Colonic mucosa (tissue), 4 donors: Measurements from ENCODE around the gene NALCN. TPM values are rescaled to one million over a fixed set of nuclear protein-coding genes. Genes with fewer than 3 reads are reported as not detected.

Experiments used
- DNase-seq: peaks from one replicate; pipeline ENCODE4 v3.0.0-alpha.2; 2020
- H3K27ac ChIP-seq: fragments of 200-600 bp; one replicate; pipeline ENCODE4 v1.8.0; 2021
- H3K27me3 ChIP-seq: fragments of 200-600 bp; one replicate; pipeline ENCODE4 v1.8.0; 2021
- H3K36me3 ChIP-seq: fragments of 200-600 bp; one replicate; pipeline ENCODE4 v1.8.0; 2021
- H3K4me1 ChIP-seq: fragments of 200-600 bp; one replicate; pipeline ENCODE4 v1.8.0; 2021; ENCODE audit warnings: mild to moderate bottlenecking
- H3K4me3 ChIP-seq: fragments of 200-600 bp; one replicate; pipeline ENCODE4 v1.8.0; 2021
- H3K9ac ChIP-seq, 2 donors: one replicate each; pipeline ENCODE4 v1.7.0; 2013; ENCODE audit warnings: control low read depth in 2 of 2, low read depth in 2 of 2, low read length in 2 of 2
- H3K9me3 ChIP-seq: fragments of 200-600 bp; one replicate; pipeline ENCODE4 v1.8.0; 2021
- intact Hi-C: fragments of 100-400 bp; cut with DNase I; formaldehyde crosslinking; loops from one replicate; pipeline ENCODE4 v1.14.1; 2022
- total RNA-seq, 2 donors: library from RNA; stranded (reverse); fragmentation: NEBNext Ultra II Directional in 1 of 2; extraction: Animal tissue kit (Norgen Biotek cat#: 25700) in 1 of 2; gene quantifications; one replicate each; pipeline ENCODE4 v1.2.1, GENCODE V29; 2021
- TF ChIP-seq, protein P1 (sequence below): fragments of 200-600 bp; IDR thresholded peaks from one replicate; pipeline ENCODE4 v1.8.0; 2022; ENCODE audit warnings: antibody characterized with exemption, mild to moderate bottlenecking
- donor health status: healthy.
- donor health status: DM: no; HTN: no; CAD: no.
- donor health status: DM: no; HTN: no; CAD: no.

The NALCN gene
- total RNA-seq, 2 donors from 2014 or later = 0.22 to 0.27 TPM

GRCh38 chr13:101210774-101211173 is 205.5 kb downstream of the NALCN start:
- TF ChIP-seq, protein P1, sequence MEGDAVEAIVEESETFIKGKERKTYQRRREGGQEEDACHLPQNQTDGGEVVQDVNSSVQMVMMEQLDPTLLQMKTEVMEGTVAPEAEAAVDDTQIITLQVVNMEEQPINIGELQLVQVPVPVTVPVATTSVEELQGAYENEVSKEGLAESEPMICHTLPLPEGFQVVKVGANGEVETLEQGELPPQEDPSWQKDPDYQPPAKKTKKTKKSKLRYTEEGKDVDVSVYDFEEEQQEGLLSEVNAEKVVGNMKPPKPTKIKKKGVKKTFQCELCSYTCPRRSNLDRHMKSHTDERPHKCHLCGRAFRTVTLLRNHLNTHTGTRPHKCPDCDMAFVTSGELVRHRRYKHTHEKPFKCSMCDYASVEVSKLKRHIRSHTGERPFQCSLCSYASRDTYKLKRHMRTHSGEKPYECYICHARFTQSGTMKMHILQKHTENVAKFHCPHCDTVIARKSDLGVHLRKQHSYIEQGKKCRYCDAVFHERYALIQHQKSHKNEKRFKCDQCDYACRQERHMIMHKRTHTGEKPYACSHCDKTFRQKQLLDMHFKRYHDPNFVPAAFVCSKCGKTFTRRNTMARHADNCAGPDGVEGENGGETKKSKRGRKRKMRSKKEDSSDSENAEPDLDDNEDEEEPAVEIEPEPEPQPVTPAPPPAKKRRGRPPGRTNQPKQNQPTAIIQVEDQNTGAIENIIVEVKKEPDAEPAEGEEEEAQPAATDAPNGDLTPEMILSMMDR = no peak
- no peaks in the 10 kb centered on the region for H3K27me3 ChIP-seq
- no peak overlapping the region for H3K9ac ChIP-seq
- intact Hi-C loops = no loop called here
- H3K9me3 ChIP-seq = no peaks in the 10 kb centered on the region
- no peaks in the 10 kb centered on the region for H3K4me1 ChIP-seq
- H3K4me3 ChIP-seq = no peak overlapping the region
- no peak overlapping the region for H3K27ac ChIP-seq
- no peaks in the 10 kb centered on the region for H3K36me3 ChIP-seq
- no peak for DNase-seq

GRCh38 chr13:101209206-101209893 is 207.0 kb downstream of the NALCN start:
- no peaks in the 10 kb centered on the region for H3K36me3 ChIP-seq
- intact Hi-C loops = no loop called here
- TF ChIP-seq, protein P1 = no peak

DNA sequence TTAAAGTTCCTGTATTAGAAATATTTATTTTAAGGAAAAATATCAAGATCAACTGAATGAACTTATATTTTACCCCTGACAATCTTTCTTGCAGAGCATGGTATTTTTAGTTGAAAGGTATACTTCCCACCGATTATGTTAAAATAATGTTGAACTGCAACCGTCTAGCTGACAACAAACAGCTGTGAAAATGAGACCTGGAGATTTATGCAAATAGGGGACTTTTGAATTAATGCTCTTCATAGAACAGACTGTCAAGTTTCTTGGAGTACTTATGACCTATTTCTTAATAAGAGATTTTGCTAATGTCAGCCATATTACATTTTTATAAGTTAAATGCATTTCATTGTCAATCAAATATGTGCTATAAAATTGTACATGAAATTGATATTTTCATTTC is 210.9 kb downstream of the NALCN start:
- Histone ChIP-seq H3K4me3 (no peak overlapping the region), H3K9ac (no peak overlapping the region), H3K27ac (no peak overlapping the region), H3K27me3 (no peaks in the 10 kb centered on the region), H3K36me3 (no peaks in the 10 kb centered on the region), H3K9me3 (no peaks in the 10 kb centered on the region), H3K4me1 (no peaks in the 10 kb centered on the region)
- DNase-seq = no peak
- intact Hi-C loops = no loop called here
- TF ChIP-seq, protein P1 = no peak

More at GRCh38 chr13:101209206-101209893, 207.0 kb downstream of the NALCN start:
- Histone ChIP-seq H3K27ac (no peak overlapping the region), H3K4me1 (no peaks in the 10 kb centered on the region), H3K9ac (no peak overlapping the region), H3K9me3 (no peaks in the 10 kb centered on the region), H3K27me3 (no peaks in the 10 kb centered on the region), H3K4me3 (no peak overlapping the region)
- no peak for DNase-seq

DNA sequence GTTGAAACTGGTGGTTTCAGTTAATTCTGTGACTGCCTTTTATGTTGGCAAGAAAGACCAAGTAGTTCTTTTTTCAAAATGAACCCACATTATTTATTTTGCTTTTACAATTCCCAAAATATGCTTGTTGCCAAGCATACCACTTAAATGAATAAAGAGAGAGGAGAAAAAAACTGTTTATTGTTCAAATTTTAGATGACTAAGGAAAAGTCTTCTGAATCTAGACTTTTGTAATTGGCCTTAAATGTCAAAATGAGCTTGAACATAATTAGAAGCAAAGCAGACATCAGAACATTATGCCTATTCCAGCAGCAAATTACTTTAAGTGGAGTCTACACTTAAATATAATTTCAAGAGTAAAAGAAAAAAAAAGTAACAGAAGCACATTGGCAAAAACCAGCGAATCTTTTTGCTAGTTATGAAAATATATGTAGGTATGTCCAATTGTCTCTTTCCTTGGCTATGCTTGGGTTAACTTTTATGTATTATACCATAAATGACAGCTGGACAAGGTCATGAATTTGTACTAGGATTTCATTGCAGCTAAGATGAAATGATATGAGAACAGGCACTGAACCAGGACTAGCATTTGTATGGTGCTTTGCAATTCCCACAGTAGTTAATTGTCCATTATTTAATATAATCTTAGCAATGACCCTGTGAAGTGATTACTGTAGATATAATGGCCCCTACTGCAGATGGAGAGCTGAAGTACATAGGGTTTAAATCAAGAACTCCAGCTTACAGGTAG is 211.9 kb downstream of the NALCN start:
- TF ChIP-seq, protein P1 = no peak
- H3K27me3 ChIP-seq = no peaks in the 10 kb centered on the region
- DNase-seq = no peak
- no peak overlapping the region for H3K27ac ChIP-seq
- H3K4me3 ChIP-seq = no peak overlapping the region
- no peak overlapping the region for H3K9ac ChIP-seq
- H3K9me3 ChIP-seq = no peaks in the 10 kb centered on the region
- no peaks in the 10 kb centered on the region for H3K4me1 ChIP-seq
- H3K36me3 ChIP-seq = no peaks in the 10 kb centered on the region
- intact Hi-C loops = no loop called here

GRCh38 chr13:101202590-101202989 is 213.7 kb downstream of the NALCN start:
- TF ChIP-seq, protein P1 = no peak
- Histone ChIP-seq H3K27ac (no peak overlapping the region), H3K4me1 (no peaks in the 10 kb centered on the region), H3K27me3 (no peaks in the 10 kb centered on the region), H3K36me3 (no peaks in the 10 kb centered on the region), H3K4me3 (no peak overlapping the region), H3K9me3 (no peaks in the 10 kb centered on the region), H3K9ac (no peak overlapping the region)
- intact Hi-C loops = no loop called here
- no peak for DNase-seq
